CD4-positive, alpha-beta T cell treated with Interferon alpha-2 for 1 hour (primary cell): ENCODE measurements around the gene SUDS3.
"Not testable (repeated sequence)": the region's sequence is repeated elsewhere in the genome, so short reads cannot be mapped to it uniquely, and the experiment has no call there.

ENCODE experiments used
- DNase-seq, 2 donors: peaks; one replicate each; pipeline ENCODE4 v3.0.0-alpha.2; 2020 to 2022

SUDS3 gene

DNA sequence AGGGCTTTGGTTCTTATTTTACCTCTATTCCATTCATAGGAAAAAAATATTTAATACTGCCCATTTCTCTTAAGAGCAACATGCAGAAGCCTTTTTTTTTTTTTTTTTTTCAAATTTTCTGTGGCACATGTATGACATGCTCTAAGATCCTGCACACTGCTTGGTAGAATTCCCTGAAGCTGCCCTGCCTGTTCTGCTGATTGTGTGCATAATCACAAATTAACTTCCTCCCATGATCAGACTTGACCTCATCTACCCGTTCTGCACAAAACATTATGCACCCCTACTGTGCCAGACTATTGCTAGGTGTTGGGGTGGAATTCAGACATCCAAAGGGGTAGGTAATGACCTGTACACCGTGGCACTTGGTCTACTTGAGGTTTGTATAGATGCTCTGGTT, 22.2 kb downstream of the SUDS3 start:
- no peak for DNase-seq

DNA sequence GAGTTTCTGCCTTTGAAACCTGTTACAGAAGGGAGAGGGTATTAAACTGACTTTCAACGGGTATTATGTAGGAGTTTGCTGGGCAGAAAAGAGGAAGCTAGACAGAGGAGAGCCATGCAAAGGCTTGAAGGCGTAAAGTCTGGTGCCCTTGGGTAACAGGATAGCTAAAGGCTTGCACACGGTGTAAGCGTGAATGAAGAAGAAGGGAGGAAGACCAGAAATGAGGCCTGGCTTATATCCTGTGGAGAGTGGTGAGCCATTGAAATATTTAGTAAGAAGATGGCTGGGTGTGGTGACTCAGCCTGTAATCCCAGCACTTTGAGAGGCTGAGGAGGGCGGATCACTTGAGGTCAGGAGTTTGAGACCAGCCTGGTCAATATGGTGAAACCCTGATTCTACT, 22.6 kb downstream of the SUDS3 start:
- DNase-seq, result no peak

DNA sequence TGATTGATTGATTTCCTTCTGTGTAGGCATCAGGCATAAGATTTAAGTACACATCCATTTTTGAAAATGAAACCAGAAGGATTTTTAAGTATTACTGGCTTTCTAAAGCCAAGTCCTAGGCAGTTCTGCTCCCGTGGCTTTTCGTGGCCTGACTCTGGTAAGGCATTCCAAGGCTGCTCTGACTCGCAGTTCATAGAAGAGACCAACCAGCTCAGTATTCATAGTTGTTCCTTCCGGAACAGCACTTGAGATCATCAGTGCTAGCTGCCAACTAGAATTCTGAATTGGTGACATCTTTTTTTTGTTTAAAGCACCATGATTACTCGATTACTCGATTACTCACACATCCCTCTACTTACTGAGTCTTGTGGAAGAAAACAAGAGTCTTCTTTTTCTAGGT, 25.9 kb downstream of the SUDS3 start:
- no peak for DNase-seq

DNA sequence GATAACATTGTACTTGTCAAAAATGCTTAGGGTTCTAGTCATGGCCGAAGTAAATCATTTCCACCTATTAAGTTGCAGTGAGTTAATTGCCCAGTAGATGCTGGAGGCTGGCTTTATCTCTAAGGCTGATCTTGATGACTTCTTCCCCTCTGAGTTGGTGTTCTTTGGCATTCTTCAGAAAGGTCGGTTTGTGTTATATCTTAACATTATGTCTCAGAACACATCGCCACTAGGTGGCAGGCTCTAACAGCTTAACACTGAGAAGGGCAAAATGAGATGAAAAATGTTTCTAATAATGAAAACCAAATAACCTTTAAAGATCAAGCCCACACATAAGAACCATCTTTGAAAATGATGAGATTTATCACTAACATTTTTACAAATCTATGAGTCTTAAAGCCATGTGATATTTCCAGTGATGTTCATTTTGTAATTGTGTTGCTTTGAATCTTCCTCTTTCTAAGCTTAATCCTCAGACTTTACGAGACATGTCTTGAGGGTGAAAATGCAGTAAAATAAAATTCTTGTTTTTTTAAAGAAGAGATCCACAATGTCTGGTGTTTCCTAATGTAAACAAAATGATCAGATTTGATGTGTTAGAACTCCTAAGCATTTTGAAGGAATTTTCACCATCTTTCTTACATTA, 28.6 kb downstream of the SUDS3 start:
- peak; percentile 16 to 55 for DNase-seq

DNA sequence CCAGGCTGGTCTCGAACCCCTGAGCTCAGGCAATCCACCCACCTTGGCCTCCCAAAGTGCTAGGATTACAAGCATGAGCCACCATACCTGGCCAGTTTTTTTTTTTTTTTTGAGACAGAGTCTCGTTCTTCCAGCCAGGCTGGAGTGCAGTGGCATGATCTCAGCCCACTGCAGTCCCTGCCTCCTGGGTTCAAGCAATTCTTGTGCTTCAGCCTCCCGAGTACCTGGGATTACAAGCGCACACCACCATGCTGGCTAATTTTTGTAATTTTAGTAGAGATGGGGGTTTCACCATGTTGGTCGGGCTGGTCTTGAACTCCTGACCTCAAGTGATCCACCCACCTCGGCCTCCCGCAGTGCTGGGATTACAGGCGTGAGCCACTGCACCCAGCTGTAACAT, 31.9 kb downstream of the SUDS3 start:
- not testable (repeated sequence) for DNase-seq

DNA sequence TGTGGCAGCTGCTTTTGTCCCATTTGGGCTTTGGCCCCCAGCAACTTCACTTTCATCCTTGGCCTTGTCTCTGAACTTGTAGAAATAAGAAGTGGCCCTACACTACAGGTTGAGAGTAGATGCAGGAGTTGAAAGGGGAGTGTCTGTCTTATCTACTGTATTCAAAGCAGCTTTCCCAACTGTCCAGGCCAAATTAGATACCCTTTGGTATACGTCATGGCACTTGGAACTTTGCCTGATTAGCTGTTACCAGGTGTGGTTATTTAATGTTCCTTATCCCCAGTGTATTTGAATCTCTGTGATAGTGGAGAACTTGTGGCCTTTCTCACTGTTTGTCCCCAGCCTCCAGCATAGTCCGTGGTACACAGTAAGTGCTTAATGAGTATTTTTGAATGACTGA, 33.5 kb downstream of the SUDS3 start:
- no peak for DNase-seq

DNA sequence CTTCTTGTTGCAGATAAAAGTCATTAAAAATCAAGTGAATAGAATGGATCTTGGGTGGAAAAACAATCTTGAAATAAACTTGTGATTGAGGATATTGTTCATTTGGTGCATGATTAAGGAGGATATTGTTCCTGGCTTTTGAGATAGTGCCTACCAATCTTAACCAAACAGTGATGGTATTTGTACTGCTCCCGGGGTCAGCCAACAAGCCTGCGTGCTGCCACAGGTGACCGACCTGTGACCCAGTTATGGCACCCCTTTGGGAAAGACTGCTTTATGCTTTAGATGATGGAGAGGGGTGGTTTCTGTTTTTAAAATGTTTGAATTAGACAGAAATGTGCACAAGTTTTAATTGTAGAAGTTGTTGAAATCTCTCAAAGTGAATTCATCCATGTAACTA, 41.6 kb downstream of the SUDS3 start:
- no peak for DNase-seq

DNA sequence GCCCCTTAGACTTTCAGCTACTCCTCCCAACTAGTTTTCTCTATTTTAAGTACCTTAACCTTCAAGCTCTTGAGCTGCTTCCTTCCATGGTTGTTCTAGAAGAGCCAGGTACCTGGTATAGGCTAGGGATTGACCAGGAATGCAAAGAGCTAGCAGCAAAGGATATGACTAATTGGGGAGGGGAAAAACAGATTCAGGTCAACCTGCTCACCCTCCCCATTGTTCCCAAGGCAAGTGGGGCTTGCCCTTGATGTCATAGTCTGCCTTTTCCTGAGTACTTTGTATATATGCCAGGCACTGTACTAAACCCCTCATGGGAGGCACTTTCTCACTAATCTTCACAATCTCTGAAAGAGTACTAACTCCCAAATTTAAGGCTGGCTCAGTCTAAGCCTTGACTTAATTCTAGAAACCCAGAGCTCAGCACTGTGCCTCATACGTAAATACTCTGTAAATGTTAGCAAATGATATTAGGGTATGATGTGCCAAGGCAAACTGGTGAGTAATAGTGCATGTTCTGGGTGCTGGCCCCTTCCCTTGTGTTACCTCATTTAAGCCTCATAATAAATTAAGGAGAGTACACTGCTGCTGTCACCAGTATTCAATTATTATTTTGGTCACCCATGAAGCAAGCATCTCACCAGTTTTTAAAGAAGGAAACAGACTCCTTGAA, 42.2 kb downstream of the SUDS3 start:
- DNase-seq, result no peak

DNA sequence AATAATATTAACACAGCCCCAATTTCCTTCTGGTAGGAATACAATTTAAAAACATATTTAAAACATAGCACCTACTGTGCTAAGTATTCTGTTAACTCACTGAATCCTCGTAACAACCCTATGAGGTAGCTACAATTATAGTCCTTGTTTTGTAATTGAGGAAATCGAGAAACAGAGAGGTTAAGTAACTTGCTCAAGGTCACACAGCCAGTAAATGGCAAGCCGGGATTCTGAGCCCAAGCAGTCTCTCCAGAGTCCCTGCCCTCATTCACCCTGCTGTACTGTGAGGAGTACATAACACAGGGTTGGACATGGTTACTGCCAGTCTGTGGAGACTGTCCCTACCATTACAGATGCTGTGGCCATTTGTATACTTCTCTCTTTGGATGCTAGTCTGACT, 44.3 kb downstream of the SUDS3 start:
- no peak for DNase-seq

DNA sequence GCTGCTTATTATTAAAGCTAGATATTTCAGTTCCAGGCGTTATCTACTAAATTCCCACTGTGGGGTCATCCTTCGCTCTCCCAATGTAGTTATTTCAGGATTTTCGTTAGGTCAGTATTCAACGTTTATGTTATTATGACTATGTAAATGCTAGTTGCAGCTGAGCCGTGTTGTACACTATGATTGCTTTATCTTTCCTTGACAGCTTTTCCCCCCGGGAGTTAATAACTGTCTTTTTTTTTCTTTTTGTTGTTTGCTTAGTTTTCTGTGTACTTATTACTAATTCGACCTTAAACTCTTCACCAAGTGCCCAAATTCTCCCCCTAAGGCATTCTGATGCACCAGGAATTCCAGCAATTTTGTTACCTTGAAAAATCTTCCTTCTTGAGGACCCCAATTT, 48.5 kb downstream of the SUDS3 start:
- no peak for DNase-seq

DNA sequence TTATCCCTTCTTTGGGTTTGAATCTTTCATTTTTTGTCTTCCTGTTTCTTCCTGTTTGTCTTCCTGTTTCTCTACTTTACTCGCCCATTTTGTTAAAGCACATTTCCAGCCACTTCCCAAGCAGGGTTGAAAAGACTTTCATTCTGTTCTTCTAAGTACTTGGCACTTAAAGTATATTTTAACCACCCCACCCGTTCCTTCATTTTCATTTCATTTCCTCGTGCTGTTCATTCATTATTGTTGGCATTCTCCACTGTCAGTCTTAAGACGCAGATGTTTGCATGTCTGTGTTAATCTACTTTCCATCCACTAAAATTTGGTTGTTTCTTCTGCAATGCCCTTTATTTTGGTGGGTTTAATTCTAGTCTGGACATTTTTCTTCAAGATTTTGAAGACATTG, 49.0 kb downstream of the SUDS3 start:
- no peak for DNase-seq

DNA sequence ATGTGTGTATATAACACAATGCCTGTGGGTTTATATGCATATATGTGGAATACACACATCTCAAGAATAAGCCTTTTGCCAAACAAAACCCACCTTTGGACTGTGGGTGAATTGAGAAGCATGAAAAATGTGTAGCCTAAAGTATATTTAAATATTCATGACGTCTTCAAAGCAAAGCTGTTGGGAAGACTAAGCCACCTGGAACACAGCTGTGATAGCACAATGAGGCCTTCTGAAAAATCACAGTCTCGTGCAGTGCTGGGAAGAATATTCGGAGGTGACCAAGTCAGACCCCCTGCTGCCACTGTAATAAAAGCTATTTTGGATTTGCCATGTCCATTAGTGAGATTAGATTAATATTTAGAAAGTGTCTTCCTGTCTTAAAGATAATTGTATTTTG, 51.5 kb downstream of the SUDS3 start:
- DNase-seq, result no peak

DNA sequence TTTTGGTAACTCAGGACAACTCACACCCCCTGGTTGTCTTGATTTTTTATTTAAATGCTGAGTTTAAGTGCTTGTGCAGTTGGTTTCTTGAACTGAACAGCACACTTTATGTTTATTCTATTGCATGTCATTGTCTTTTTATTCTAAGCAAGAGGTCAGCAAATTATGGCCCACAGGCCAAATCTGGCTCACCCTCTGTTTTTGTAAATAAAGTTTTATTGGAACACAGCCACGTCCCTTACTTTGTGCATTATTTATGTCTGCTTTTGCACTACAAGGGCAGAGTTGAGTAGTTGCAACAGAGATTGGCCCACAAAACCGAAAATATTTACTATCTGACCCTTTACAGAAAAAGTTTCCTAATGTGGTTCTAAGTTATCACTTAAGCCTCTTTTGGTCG, 52.3 kb downstream of the SUDS3 start:
- no peak for DNase-seq

DNA sequence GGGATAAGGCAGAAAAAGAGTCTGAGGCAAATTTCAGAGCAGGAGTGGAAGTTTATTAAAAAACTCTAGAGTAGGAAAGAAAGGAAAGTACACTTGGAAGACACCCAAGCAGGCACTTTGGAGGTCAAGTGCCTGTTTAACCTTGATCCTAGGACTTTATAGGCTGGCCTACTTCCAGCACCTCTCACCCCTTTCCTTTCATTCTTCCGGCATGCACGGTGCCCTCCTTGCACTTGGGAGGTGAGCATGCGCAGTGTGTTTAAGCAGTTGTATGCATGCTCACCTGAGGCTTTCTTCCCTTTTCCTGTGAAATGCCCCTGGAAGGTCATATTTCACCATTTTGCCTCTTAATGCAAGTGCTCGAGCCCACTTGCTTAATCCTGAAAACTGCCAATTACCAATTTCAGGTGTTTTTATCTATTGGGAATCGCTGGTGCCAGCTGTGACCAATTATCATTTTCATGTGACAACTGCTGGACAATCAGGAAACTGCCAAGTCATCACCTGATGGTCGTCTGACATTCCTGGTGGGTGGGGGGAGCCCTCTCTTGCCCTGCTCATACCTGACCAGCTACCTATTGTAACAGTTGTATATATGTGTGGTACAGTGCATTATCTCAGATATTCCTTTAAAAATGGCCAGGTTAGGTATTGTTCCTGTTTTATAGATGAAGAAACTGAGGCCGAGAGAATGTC, 53.5 kb downstream of the SUDS3 start:
- DNase-seq, result no peak

DNA sequence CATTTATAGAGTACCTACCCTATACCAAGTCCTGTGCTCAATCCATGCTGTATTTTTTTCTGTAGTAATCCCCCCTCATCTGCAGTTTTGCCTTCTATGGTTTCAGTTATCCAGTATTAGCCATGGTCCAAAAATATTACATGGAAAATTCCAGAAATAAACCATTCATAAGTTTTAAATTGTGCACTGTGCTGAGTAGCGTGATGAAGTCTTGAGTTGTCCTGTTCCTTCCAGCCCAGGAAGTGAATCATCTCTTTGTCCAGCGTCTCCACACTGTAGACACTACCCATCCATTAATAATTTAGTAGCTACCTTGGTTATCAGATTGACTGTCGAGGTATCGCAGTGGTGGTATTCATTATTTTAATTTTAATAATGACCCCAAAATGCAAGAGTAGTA, 54.2 kb downstream of the SUDS3 start:
- no peak for DNase-seq

DNA sequence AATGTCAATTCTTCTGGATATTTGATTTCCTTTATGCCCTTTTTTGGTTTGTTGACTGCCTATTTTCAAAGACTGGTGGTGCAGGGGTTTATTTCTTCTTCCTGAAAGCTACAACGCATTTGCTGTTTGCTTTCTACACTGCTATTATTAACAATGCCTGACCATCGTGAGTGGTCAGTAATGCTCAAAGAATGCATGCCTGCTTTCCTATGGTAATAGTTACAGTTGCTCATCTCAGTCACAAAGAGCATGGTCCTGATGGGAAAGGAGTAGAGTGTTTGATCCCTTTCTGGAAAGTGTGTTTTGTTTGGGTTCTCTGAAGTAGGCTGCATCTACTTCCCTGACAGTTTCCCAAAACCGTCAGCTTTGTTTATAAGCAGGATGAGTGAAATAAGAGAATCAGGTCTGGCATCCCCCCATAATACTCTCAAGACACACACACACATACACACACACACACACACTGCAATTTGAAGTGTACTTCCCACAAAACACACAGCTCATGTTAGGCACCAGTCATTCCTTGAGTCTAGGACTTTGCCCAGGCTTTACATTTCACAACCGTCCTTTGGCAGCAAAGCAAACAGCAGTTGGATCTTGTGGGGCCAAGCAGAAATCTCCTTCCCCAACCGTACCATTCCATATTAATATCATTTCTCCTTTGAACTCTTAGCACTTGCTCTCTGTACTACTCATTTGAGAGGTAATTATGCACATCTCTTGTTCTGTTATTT, 56.6 kb downstream of the SUDS3 start:
- DNase-seq, result no peak

DNA sequence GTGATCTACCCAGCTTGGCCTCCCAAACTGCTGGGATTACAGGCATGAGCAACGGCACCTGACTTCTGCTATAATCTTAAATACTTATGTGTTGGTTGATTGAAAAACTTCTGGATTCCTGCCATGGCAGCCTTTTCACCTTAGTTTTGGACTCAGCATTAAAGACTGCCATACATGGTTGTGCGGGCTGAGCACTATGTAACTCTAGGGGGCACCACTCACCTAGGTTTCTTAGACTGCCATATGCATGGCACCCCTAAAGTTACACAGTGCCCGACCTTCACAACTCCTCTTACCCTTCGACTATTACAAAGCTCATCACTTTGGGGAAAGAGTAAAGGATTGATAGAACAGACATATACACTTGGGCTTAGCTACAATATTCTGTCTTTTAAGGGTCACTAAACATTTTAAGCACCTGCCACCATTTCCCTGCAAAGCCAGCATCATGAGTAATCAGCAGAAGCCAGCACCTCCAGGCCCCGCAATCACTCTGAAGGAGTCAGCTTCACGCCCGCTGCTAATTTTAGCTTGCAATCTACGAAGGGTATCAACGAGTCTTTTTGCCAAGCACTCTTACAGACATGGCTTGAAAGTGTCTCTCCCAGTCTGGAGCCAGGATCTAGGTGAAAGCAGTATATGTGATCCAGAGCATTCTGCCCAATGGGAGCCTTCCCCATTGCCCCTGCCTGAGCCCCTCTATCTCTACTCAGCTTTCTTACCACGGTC, 59.8 kb downstream of the SUDS3 start:
- DNase-seq, result no peak

DNA sequence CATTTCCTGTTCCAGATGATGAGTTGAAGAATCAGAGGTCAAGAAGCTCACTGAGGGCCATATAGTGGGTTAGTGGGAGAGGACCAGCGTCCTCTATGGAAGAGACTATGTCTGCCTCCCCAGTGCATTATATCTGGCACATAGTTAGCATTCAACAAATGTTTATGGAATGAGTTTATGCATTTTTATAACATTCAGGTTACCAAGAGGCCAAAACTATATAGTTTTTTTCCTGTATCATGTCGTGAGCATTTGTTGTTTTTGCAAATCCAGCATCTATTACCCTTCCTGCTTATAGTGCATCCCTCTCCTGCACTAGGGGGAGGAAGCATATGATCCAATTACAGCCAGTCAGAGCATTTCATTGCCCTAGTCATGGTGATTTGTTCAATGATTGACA, 60.6 kb downstream of the SUDS3 start:
- no peak for DNase-seq

DNA sequence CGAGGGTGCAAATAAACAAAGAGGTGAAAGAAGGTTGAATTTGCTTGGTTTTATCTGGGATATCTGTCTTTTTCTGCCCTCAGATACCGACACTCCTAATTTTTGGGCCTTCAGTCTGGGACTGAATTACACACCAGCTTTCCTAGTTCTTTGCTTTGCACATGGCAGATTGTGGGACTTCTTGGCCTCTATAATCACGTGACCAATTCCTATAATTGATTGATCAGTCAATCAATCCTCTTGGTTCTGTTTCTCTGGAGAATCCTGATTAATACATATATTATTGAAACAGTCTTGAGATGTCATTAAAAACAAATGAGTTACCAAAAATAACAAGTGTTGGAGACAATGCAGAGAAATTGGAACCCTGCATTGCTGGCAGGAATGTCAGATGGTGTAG, 62.7 kb downstream of the SUDS3 start:
- DNase-seq, result no peak

DNA sequence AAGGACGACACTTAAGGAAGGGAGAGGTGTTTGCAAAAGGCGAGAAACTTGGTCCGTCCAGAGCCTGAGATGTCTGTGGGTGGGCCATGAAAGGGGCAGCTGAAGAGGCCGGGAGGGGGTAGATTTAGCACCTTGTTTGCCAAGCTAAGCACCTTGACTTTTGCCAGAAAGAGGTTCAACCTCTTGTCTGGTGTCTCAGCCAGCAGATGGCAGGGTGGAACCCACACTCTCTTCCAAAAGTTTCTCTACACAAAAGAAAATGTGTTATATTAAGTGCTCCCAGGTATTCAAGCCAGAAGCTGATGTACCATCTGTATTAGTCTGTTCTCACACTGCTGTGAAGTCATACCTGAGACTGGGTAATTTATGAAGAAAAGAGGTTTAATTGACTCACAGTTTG, 69.9 kb downstream of the SUDS3 start:
- no peak for DNase-seq

DNA sequence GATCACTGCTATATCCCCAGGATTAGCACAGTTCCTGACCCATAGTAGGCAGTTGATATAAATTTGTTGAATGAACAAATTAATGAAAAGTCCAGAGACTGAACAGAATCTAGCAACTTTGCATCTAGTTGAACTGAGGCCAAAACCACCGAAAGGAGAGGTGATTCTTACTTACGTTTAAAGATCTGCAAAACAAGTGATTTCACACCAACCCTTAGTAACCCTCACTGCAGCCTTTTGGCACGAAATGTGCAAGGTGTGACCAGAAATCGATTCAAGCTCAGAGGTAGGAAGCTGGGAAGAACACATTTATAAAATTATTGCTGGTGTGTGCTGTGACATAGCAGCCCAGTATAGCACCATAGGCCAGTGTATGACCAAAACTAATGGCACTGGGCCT, 70.8 kb downstream of the SUDS3 start:
- DNase-seq, result no peak

DNA sequence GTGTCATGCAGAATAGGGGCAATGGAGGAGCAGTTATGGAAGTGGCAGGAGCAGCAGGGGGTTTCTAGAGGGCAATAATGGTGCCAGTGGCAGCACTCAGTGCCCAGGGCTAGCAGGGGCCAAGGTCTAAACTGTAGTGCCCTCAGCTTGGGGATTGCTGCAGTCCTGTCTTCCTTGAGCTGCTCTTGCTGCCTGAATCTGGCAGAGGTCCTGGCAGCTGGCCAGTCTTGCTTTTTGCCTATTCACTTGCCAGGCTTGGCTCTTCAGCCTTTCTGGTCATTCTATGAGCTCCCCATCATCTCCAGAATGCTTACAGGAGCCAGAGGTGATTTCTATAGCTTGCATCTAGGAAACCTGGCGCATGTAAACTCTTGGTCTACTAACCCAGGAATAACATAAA, 72.0 kb downstream of the SUDS3 start:
- no peak for DNase-seq

DNA sequence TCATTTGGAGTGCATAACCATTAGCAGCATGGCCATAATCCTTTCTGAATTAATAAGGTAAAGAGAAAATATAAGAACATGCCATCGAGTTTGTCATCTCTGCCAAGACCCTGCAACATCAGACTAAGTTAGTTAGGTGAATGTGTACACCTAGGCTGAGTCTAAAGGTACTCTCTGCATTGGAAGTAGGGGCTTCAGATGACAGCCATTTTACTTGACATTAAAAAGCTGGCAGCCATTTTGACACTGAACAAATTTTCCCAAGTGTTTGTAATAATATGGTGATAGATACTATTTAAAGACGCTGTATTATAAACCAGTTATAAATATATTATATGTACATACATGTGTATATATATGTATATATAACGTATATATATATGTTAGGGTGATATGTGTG, 79.0 kb downstream of the SUDS3 start:
- no peak for DNase-seq
